ENCODE measurements around the gene MAP7D1.

The MAP7D1 gene

DNA sequence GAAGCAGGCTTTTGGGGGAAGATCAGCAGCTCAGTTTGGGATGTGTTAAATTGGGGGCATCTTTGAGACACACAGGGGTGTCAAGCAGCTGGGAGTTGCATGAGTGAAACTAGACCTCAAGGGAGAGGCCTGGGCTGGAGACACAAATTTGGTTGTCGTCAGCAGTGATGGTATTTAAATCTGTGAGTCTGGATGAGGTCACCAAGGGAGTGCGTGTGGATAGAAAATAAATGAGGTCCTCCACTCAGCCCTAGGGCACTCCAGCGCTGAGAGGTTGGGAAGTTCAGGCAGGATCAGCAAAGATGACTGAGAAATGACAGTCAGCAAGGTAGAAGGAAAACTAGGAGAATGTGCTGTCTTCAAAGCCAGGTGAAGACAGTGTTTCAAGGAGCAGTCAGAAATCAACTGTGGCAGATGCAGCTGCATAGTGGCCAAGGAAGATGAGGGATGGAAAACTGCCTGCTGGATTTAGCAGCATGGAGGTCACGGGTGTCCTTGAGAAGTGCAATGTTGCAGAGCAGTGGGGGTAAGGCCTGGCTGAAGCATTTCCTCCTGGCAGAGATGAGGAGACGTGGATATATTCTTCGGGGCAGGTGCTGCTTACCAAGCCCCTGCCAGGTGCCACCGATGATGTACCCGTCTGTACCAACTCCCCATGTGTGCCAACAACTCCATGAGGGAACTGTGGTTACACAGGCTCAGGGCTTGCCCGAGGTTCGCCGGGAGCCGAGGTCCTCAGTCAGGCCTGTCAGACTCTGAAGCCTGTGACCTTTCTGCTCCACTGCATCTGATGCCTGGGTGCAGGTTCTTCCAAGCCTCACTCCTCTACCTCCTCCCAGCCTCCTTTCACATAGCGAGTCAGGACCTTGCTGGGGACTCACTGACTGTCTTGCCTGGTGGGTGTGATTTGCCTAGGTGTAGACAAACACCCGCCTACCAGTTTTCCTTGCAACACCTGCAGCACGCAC is 11.3 kb downstream of the MAP7D1 start:
- peaks cover 48% of the 10 kb centered on the region for H3K4me1 Mint-ChIP-seq
- H3K4me3 Mint-ChIP-seq: no peak overlapping the region
- peaks cover 76% of the 10 kb centered on the region for H3K36me3 Mint-ChIP-seq
- DNase-seq (ENCODE audit: low spot score in 2 of 2) (no peak), ATAC-seq (no peak)
- H3K27ac Mint-ChIP-seq: peak overlapping the region; percentile 77
- H3K9me3 Mint-ChIP-seq: no peaks in the 10 kb centered on the region

GRCh38 chr1:36168514-36168913 is 12.6 kb downstream of the MAP7D1 start:
- peaks cover 87% of the 10 kb centered on the region for H3K36me3 Mint-ChIP-seq
- H3K4me1 Mint-ChIP-seq: peaks cover 40% of the 10 kb centered on the region
- no peaks in the 10 kb centered on the region for H3K9me3 Mint-ChIP-seq
- ATAC-seq (no peak), DNase-seq (ENCODE audit: low spot score in 2 of 2) (no peak)
- no peak overlapping the region for H3K4me3 Mint-ChIP-seq
- H3K27ac Mint-ChIP-seq: peak overlapping the region; percentile 17

GRCh38 chr1:36170643-36171412 is 14.9 kb downstream of the MAP7D1 start:
- Mint-ChIP-seq H3K36me3 (peaks cover 91% of the 10 kb centered on the region), H3K4me3 (no peak overlapping the region), H3K4me1 (peaks cover 30% of the 10 kb centered on the region), H3K9me3 (no peaks in the 10 kb centered on the region), H3K27ac (peak overlapping the region; percentile 86)
- no peak for DNase-seq (ENCODE audit: low spot score in 2 of 2)
- no peak for ATAC-seq

- Mint-ChIP-seq H3K9me3 (no peaks in the 10 kb centered on the region), H3K36me3 (peaks cover 88% of the 10 kb centered on the region), H3K4me3 (no peak overlapping the region), H3K4me1 (peaks cover 16% of the 10 kb centered on the region), H3K27ac (peak overlapping the region; percentile 65)
- ATAC-seq (no peak), DNase-seq (ENCODE audit: low spot score in 2 of 2) (no peak)
These were observed 16.2 kb downstream of the MAP7D1 start for GRCh38 chr1:36172017-36172747.

DNA sequence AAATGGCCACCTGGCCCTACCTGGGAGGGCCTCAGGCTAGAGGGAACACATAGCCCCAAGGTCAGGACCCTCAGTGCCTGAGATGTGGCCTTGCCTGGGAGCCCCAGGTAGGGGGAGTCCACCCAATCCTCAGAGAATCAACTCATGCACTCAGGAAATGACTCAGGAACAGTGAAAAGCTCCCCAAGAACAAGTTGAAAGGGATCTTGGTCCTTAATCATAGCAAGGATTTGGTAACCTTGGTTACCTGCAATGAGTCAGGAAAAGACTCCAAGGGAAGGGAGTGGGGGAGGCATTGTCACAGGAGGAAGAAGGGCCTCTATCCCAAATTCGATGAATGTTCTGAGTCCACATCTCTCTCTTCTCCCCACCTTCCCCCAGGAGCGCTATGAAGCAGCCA is 17.0 kb downstream of the MAP7D1 start:
- no peak for ATAC-seq
- no peak overlapping the region for H3K4me3 Mint-ChIP-seq
- H3K27ac Mint-ChIP-seq: peak overlapping the region; percentile 65
- no peak for DNase-seq (ENCODE audit: low spot score in 2 of 2)
- H3K36me3 Mint-ChIP-seq: peaks cover 94% of the 10 kb centered on the region
- H3K9me3 Mint-ChIP-seq: no peaks in the 10 kb centered on the region
- peaks cover 15% of the 10 kb centered on the region for H3K4me1 Mint-ChIP-seq

GRCh38 chr1:36174713-36175112 is 18.8 kb downstream of the MAP7D1 start:
- peaks cover 8% of the 10 kb centered on the region for H3K4me1 Mint-ChIP-seq
- H3K27ac Mint-ChIP-seq: peak overlapping the region; percentile 81
- H3K9me3 Mint-ChIP-seq: no peaks in the 10 kb centered on the region
- ATAC-seq: no peak
- no peak for DNase-seq (ENCODE audit: low spot score in 2 of 2)
- H3K36me3 Mint-ChIP-seq: peaks cover 95% of the 10 kb centered on the region
- H3K4me3 Mint-ChIP-seq: no peak overlapping the region

- peak; percentile 17 for ATAC-seq
- peak overlapping the region; percentile 81 for H3K27ac Mint-ChIP-seq
- peaks cover 3% of the 10 kb centered on the region for H3K4me1 Mint-ChIP-seq
- no peak overlapping the region for H3K4me3 Mint-ChIP-seq
- no peak for DNase-seq (ENCODE audit: low spot score in 2 of 2)
- no peaks in the 10 kb centered on the region for H3K9me3 Mint-ChIP-seq
- H3K36me3 Mint-ChIP-seq: peaks cover 97% of the 10 kb centered on the region
These were observed 19.5 kb downstream of the MAP7D1 start for GRCh38 chr1:36175137-36176095.

GRCh38 chr1:36176106-36176949 is 20.4 kb downstream of the MAP7D1 start:
- no peak overlapping the region for H3K4me3 Mint-ChIP-seq
- no peak for DNase-seq (ENCODE audit: low spot score in 2 of 2)
- H3K4me1 Mint-ChIP-seq: no peaks in the 10 kb centered on the region
- no peak for ATAC-seq
- peaks cover 97% of the 10 kb centered on the region for H3K36me3 Mint-ChIP-seq
- peak overlapping the region; percentile 81 for H3K27ac Mint-ChIP-seq
- no peaks in the 10 kb centered on the region for H3K9me3 Mint-ChIP-seq

DNA sequence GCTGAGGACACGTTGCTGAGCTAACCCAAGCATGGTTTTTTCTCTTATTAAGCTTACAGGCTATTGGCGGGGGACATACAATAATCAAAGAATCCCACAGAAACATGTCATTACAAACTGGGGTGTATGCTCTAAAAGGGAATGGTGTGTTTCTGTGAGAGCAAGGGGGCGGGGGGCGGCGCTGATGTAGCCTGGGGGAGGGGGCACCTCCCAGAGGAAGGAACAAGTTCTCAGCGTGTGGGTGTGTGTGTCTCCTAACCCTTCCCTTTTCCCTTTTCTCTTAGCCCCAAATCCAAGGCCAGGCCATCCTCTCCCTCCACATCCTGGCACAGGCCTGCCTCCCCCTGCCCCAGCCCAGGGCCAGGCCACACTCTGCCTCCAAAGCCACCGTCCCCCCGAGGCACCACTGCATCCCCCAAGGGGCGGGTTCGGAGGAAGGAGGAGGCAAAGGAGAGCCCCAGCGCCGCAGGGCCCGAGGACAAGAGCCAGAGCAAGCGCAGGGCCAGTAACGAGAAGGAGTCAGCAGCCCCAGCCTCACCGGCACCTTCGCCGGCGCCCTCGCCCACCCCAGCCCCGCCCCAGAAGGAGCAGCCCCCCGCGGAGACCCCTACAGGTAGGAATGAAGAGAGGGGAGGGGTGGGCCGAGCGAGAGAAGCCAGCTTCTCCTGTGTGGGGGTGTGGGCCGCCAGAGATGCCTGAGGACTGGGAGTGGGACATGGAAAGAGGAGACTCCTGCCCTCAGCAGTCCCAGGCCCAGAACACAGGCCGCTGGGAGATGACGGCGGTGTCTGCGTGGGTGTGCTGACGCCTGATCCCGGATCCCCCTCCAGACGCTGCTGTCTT is 21.9 kb downstream of the MAP7D1 start:
- Mint-ChIP-seq H3K27ac (peak overlapping the region; percentile 85), H3K9me3 (no peaks in the 10 kb centered on the region), H3K4me1 (no peaks in the 10 kb centered on the region), H3K4me3 (no peak overlapping the region), H3K36me3 (peaks cover 95% of the 10 kb centered on the region)
- ATAC-seq (no peak), DNase-seq (ENCODE audit: low spot score in 2 of 2) (no peak)

- Mint-ChIP-seq H3K4me3 (no peak overlapping the region), H3K4me1 (no peaks in the 10 kb centered on the region), H3K9me3 (no peaks in the 10 kb centered on the region), H3K27ac (peak overlapping the region; percentile 85), H3K36me3 (peaks cover 86% of the 10 kb centered on the region)
- DNase-seq (ENCODE audit: low spot score in 2 of 2) (no peak), ATAC-seq (no peak)
These were observed 22.7 kb downstream of the MAP7D1 start for GRCh38 chr1:36178471-36179219.

DNA sequence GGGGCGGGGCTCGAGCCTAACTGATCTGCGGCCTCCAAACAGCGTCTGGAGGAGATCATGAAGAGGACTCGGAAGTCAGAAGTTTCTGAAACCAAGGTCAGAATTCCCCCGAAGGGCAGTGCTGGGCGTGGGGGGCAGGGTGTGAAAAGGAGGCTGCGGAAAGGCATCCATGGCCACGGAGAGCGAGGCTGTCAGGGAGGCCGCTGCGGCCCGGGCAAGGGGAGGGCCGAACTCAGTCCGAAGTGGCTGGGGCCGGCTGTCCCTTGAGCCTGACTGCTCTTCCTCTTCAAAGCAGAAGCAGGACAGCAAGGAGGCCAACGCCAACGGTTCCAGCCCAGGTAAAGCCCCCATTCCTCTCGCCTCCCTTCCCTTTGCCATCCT is 23.2 kb downstream of the MAP7D1 start:
- no peaks in the 10 kb centered on the region for H3K9me3 Mint-ChIP-seq
- H3K4me3 Mint-ChIP-seq: no peak overlapping the region
- H3K4me1 Mint-ChIP-seq: no peaks in the 10 kb centered on the region
- no peak for ATAC-seq
- peaks cover 81% of the 10 kb centered on the region for H3K36me3 Mint-ChIP-seq
- H3K27ac Mint-ChIP-seq: peak overlapping the region; percentile 85
- DNase-seq (ENCODE audit: low spot score in 2 of 2): no peak

GRCh38 chr1:36182734-36183133 is 26.8 kb downstream of the MAP7D1 start:
- Mint-ChIP-seq H3K9me3 (no peaks in the 10 kb centered on the region), H3K27ac (peak overlapping the region; percentile 46), H3K4me3 (no peak overlapping the region), H3K36me3 (peaks cover 49% of the 10 kb centered on the region), H3K4me1 (peaks cover under 1% of the 10 kb centered on the region)
- DNase-seq (ENCODE audit: low spot score in 2 of 2) (no peak), ATAC-seq (no peak)
